Measurements from ENCODE around the gene ABTB1.

DNA sequence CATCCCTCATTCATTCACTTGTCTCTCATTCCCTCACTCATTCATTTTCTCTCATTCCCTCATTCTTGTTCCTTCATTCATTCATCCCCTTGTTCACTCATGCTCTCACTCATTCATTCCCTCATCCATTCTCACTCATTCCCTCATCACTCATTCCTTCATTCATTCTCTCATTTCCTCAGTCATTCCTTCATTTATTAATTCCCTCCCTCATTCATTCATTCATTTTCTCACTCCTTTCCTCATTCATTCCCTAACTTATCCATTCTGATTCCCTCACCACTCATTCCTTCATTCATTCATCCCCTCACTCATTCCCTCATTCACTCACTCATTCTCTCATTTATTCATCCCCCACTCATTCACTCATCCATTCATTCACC lies 13.8 kb downstream of the ABTB1 start:
- TF ChIP-seq EZH2 (IDR thresholded peaks at IDR 0.05; ENCODE audit: low read length, unreplicated experiment) = no peak
- TF ChIP-seq, protein P1, sequence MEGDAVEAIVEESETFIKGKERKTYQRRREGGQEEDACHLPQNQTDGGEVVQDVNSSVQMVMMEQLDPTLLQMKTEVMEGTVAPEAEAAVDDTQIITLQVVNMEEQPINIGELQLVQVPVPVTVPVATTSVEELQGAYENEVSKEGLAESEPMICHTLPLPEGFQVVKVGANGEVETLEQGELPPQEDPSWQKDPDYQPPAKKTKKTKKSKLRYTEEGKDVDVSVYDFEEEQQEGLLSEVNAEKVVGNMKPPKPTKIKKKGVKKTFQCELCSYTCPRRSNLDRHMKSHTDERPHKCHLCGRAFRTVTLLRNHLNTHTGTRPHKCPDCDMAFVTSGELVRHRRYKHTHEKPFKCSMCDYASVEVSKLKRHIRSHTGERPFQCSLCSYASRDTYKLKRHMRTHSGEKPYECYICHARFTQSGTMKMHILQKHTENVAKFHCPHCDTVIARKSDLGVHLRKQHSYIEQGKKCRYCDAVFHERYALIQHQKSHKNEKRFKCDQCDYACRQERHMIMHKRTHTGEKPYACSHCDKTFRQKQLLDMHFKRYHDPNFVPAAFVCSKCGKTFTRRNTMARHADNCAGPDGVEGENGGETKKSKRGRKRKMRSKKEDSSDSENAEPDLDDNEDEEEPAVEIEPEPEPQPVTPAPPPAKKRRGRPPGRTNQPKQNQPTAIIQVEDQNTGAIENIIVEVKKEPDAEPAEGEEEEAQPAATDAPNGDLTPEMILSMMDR (conservative IDR thresholded peaks at IDR 0.05; ENCODE audit: low read depth, low read length) = no peak
